C4-2B (cell line): ENCODE results near the gene FRMD4B.

ENCODE experiments used
- H3K27ac ChIP-seq: fragments of 450-650 bp; 2 replicates; pipeline ENCODE4 v1.5.1; 2017
- ZFX ChIP-seq: fragments of 450-650 bp; IDR thresholded peaks from 2 replicates; pipeline ENCODE4 v1.6.1; 2017
- TF ChIP-seq, protein P1 (sequence below): fragments of 450-650 bp; conservative IDR thresholded peaks from 2 replicates; pipeline ENCODE4 v1.5.1; 2017; ENCODE audit warnings: mild to moderate bottlenecking

FRMD4B gene

DNA sequence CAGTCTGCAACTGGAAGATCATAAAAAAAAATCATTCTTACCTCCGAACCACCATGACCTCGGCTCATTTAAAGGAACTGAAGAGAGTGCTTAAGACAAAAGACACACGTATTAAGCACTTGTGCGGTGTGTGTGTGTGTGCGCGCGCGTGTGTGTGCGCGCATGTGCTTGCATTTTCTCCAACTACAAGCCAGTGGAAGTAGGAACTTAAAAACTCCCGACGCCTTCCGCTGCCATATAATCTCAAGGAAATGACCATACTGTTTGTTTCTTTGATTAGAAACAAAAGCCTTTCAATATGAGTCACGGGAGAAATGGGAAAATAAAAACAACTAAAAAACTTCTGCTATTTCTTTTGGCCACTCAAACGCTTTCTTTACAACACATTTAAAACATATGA is 32.4 kb downstream of the FRMD4B start:
- no peak for TF ChIP-seq ZFX
- TF ChIP-seq, protein P1, sequence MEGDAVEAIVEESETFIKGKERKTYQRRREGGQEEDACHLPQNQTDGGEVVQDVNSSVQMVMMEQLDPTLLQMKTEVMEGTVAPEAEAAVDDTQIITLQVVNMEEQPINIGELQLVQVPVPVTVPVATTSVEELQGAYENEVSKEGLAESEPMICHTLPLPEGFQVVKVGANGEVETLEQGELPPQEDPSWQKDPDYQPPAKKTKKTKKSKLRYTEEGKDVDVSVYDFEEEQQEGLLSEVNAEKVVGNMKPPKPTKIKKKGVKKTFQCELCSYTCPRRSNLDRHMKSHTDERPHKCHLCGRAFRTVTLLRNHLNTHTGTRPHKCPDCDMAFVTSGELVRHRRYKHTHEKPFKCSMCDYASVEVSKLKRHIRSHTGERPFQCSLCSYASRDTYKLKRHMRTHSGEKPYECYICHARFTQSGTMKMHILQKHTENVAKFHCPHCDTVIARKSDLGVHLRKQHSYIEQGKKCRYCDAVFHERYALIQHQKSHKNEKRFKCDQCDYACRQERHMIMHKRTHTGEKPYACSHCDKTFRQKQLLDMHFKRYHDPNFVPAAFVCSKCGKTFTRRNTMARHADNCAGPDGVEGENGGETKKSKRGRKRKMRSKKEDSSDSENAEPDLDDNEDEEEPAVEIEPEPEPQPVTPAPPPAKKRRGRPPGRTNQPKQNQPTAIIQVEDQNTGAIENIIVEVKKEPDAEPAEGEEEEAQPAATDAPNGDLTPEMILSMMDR, result no peak
- H3K27ac ChIP-seq, result no peak overlapping the region

DNA sequence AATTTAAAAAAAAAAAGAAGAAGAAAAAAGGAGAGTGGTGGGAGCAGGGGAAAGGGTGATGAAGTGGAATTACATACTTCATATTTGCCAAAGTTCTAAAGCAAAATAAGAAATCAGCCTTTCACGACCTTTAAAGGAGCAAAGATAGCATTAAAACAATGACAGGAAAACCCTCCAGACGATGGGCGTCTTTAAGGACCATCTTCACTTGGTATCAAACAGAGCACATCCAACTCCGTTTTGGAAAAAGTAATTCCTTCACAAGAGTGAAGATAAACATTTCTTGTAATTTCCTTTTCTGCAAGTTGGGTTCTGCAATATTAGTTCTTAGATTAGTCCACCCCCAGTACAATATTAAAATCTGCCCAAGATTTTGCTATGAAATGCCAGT is 32.8 kb downstream of the FRMD4B start:
- TF ChIP-seq ZFX, result no peak
- TF ChIP-seq, protein P1, result no peak
- H3K27ac ChIP-seq, result no peak overlapping the region

DNA sequence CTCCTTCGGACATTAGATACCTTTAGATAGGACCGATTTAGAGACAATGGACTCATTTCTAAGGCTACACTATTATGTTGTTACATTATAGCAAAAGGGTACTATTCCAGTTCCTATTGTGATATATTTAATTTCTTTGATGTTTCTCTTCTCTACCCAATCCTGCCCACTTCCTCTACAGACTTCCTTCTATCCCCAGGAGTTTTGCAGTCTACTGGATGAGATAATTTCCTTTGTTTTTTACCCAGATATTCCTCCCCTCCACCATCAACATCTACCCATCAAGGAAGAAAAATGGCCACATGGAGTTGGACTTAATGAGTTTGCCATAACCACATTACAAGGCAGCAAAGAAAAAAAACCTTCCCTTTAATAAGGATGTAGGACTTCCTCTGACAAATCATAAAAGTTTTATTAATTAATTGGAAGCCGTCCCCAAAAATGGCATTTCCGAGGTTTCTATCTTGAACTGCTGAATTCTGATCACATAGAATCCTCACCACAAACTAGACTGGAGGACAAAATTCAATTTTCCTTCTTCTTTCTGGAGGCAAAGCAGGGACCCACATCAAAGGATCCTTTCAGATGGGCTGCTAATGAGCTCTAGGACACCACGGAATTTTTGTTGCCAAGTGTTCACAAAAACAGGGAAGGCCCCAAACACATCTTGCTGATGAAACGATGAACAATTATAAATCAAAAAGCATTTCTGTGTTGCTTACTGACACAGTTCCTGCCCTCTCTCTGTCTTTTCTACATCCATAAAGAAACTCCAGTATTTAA is 33.4 kb downstream of the FRMD4B start:
- no peak overlapping the region for H3K27ac ChIP-seq
- TF ChIP-seq ZFX, result no peak

DNA sequence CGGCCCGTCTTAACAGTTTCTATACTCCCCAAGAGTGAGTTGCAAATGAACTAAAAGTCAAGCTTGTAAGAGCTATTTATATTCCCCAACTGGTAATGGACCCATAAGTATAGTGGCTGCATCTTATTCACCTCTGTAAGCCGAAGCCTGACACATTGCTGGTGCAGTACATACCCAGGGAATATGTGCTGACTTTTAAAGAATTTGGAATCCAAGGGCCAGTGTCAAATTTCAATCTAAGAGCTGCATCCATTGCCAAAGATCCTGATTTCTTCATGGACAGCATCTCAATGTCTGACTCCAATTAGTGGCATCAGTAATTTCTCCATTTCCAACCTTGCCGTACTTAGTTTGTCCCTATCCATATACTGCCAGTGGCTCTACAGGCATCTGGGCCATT is 42.0 kb downstream of the FRMD4B start:
- TF ChIP-seq, protein P1, result no peak
- TF ChIP-seq ZFX, result no peak
- no peak overlapping the region for H3K27ac ChIP-seq

DNA sequence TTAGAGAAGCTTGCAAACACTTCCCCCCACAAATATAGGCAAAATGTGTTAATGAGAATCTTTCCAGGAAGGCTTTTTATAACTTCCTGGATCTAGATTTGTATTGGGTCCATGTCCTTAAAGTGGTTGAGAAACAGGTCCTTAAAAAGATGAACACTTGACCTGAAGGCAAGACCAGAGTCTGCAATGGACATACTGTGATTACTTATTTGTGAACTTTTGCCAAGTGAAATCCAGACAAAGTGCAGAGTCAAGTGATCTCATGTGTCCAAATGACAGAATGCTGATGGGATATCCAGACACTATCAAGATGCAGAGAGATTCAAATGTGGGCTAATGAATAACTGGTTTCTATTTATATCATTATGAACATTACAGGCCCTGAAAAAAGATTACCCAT is 43.8 kb downstream of the FRMD4B start:
- TF ChIP-seq, protein P1, result no peak
- no peak for TF ChIP-seq ZFX
- H3K27ac ChIP-seq, result no peak overlapping the region

DNA sequence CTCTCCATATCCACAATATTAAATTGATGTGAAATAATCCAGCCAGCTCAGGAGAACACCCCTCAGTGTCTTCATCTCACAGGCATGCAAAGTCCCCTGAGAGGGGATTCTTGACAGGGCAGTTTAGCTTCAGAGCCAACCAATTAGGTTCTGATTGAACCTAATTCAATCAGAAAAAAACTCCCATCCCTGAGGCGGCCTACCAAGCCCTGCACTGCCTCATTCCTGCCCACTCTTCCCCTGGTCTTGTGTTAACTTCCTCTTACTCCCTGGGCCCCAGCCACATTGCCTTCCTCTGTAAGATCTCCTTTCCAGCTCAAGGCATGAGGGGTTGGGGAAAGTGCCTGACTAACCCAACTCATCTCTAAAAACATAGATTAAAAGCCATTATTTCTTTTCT is 46.1 kb downstream of the FRMD4B start:
- H3K27ac ChIP-seq, result no peak overlapping the region
- TF ChIP-seq, protein P1, result no peak
- TF ChIP-seq ZFX, result no peak

DNA sequence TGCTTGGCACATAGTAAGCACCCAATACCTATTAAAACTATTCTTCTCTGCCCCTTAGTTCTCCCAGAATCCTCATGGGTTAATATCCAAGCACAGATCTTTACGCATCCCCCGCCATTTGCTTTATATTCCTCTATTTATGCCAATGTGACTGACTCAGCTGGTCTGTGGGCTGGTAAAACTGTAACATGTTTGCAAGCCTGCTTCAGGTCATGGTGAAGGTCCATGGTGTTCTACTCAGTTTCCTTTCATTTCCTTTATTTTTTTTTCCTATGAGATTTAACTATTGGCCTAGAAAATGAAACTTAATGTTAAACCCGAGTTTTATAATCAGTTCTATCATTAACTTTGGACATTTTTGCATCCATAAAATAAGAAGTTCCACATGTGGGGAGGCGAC is 47.0 kb downstream of the FRMD4B start:
- TF ChIP-seq, protein P1, result no peak
- no peak for TF ChIP-seq ZFX
- no peak overlapping the region for H3K27ac ChIP-seq

DNA sequence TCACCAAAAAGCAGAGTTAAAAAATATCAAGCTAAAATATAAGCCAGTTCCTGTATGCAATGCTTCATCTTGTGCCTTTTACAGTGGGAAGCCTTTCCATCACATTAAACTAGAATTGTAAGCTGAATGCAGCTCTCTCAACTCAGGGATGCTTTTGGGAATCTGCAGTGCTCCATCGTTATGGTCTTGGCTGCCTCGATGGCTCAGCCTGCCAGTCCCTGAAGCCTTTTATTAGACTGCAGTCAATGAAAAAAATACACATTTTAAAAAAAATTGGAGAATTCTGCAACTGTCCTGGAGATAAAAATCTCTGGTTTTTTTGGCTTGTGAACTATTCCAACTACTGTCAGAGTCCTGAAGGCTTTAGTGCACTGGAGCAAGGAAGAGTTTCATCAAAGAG is 53.0 kb downstream of the FRMD4B start:
- TF ChIP-seq, protein P1, result no peak
- no peak for TF ChIP-seq ZFX

More for the DNA sequence above, 53.0 kb downstream of the FRMD4B start:
- no peak overlapping the region for H3K27ac ChIP-seq
